Stimulated activated naive CD8-positive, alpha-beta T cell treated with anti-CD3 and anti-CD28 coated beads, Interleukin-15, Interleukin-2, amounts not matched to agents 100 ng/mL and 50 ng/mL, for 24 hours (primary cell): ENCODE measurements around the gene ARHGEF19.
"Not testable (repeated sequence)": the region's sequence is repeated elsewhere in the genome, so short reads cannot be mapped to it uniquely, and the experiment has no call there.

Experiments used
- H3K27ac Mint-ChIP-seq: one replicate; pipeline ENCODE4 v1.8.0; 2021; ENCODE audit warnings: mild to moderate bottlenecking, mixed read lengths
- H3K27me3 Mint-ChIP-seq: one replicate; pipeline ENCODE4 v1.8.0; 2021; ENCODE audit warnings: mixed read lengths
- H3K36me3 Mint-ChIP-seq: one replicate; pipeline ENCODE4 v1.8.0; 2021; ENCODE audit warnings: low read depth, mixed read lengths
- H3K4me1 Mint-ChIP-seq: one replicate; pipeline ENCODE4 v1.8.0; 2021; ENCODE audit warnings: low read depth, mixed read lengths
- H3K4me3 Mint-ChIP-seq: one replicate; pipeline ENCODE4 v1.8.0; 2021; ENCODE audit warnings: mild to moderate bottlenecking, mixed read lengths
- H3K9me3 Mint-ChIP-seq: one replicate; pipeline ENCODE4 v1.8.0; 2021; ENCODE audit warnings: mixed read lengths

The ARHGEF19 gene

GRCh38 chr1:16212251-16212961, at the start of gene ARHGEF19:
ARHGEF19 (minus strand) TSS chr1:16212652; CDS start chr1:16209054, 3,598 bp downstream.
- Mint-ChIP-seq H3K36me3 (no peaks in the 10 kb centered on the region), H3K27ac (no peak within 1 kb of the TSS), H3K4me1 (peaks cover 15% of the 10 kb centered on the region), H3K4me3 (no peak within 1 kb of the TSS), H3K9me3 (no peaks in the 10 kb centered on the region), H3K27me3 (peaks cover 2% of the 10 kb centered on the region)

GRCh38 chr1:16262067-16262466, 49.6 kb upstream of the ARHGEF19 start:
- Mint-ChIP-seq H3K27ac (no peak overlapping the region), H3K36me3 (no peaks in the 10 kb centered on the region), H3K4me3 (no peak overlapping the region), H3K9me3 (no peaks in the 10 kb centered on the region), H3K27me3 (no peaks in the 10 kb centered on the region), H3K4me1 (peaks cover 7% of the 10 kb centered on the region)

GRCh38 chr1:16260814-16261213, 48.4 kb upstream of the ARHGEF19 start:
- no peaks in the 10 kb centered on the region for H3K9me3 Mint-ChIP-seq
- H3K27me3 Mint-ChIP-seq: no peaks in the 10 kb centered on the region
- H3K27ac Mint-ChIP-seq: no peak overlapping the region
- H3K4me1 Mint-ChIP-seq: no peaks in the 10 kb centered on the region
- peaks cover 3% of the 10 kb centered on the region for H3K36me3 Mint-ChIP-seq
- no peak overlapping the region for H3K4me3 Mint-ChIP-seq

- Mint-ChIP-seq H3K27me3 (no peaks in the 10 kb centered on the region), H3K4me3 (no peak overlapping the region), H3K27ac (no peak overlapping the region), H3K36me3 (peaks cover 7% of the 10 kb centered on the region), H3K4me1 (no peaks in the 10 kb centered on the region), H3K9me3 (no peaks in the 10 kb centered on the region)
Observed at GRCh38 chr1:16258591-16259135, 46.2 kb upstream of the ARHGEF19 start.

GRCh38 chr1:16257968-16258367, 45.5 kb upstream of the ARHGEF19 start:
- H3K27ac Mint-ChIP-seq: no peak overlapping the region
- no peaks in the 10 kb centered on the region for H3K27me3 Mint-ChIP-seq
- no peaks in the 10 kb centered on the region for H3K9me3 Mint-ChIP-seq
- no peaks in the 10 kb centered on the region for H3K4me1 Mint-ChIP-seq
- H3K36me3 Mint-ChIP-seq: peaks cover 7% of the 10 kb centered on the region
- no peak overlapping the region for H3K4me3 Mint-ChIP-seq

GRCh38 chr1:16257556-16257955, 45.1 kb upstream of the ARHGEF19 start:
- not testable (repeated sequence) for H3K4me3 Mint-ChIP-seq, H3K9me3 Mint-ChIP-seq, H3K27me3 Mint-ChIP-seq, H3K36me3 Mint-ChIP-seq, H3K4me1 Mint-ChIP-seq
- H3K27ac Mint-ChIP-seq: peak overlapping the region; percentile 24

- Mint-ChIP-seq H3K9me3 (no peaks in the 10 kb centered on the region), H3K4me3 (no peak overlapping the region), H3K36me3 (peaks cover 7% of the 10 kb centered on the region), H3K4me1 (no peaks in the 10 kb centered on the region), H3K27ac (no peak overlapping the region), H3K27me3 (no peaks in the 10 kb centered on the region)
Observed at GRCh38 chr1:16256478-16256877, 44.0 kb upstream of the ARHGEF19 start.

GRCh38 chr1:16254263-16254928, 41.9 kb upstream of the ARHGEF19 start:
- H3K4me3 Mint-ChIP-seq: no peak overlapping the region
- H3K27ac Mint-ChIP-seq: peak overlapping the region; percentile 58
- no peaks in the 10 kb centered on the region for H3K27me3 Mint-ChIP-seq
- peaks cover 9% of the 10 kb centered on the region for H3K4me1 Mint-ChIP-seq
- H3K36me3 Mint-ChIP-seq: peaks cover 19% of the 10 kb centered on the region
- no peaks in the 10 kb centered on the region for H3K9me3 Mint-ChIP-seq

GRCh38 chr1:16253332-16253922, 41.0 kb upstream of the ARHGEF19 start:
- no peak overlapping the region for H3K4me3 Mint-ChIP-seq
- no peaks in the 10 kb centered on the region for H3K9me3 Mint-ChIP-seq
- no peaks in the 10 kb centered on the region for H3K27me3 Mint-ChIP-seq
- H3K27ac Mint-ChIP-seq: no peak overlapping the region
- H3K36me3 Mint-ChIP-seq: peaks cover 23% of the 10 kb centered on the region
- peaks cover 18% of the 10 kb centered on the region for H3K4me1 Mint-ChIP-seq

GRCh38 chr1:16252912-16253311, 40.5 kb upstream of the ARHGEF19 start:
- Mint-ChIP-seq H3K4me1 (peaks cover 19% of the 10 kb centered on the region), H3K27ac (no peak overlapping the region), H3K9me3 (no peaks in the 10 kb centered on the region), H3K4me3 (no peak overlapping the region), H3K36me3 (peaks cover 25% of the 10 kb centered on the region), H3K27me3 (no peaks in the 10 kb centered on the region)

GRCh38 chr1:16251381-16251780, 38.9 kb upstream of the ARHGEF19 start:
- Mint-ChIP-seq H3K36me3 (peaks cover 30% of the 10 kb centered on the region), H3K4me3 (no peak overlapping the region), H3K4me1 (peaks cover 19% of the 10 kb centered on the region), H3K27ac (no peak overlapping the region), H3K9me3 (no peaks in the 10 kb centered on the region), H3K27me3 (no peaks in the 10 kb centered on the region)

GRCh38 chr1:16250524-16251251, 38.2 kb upstream of the ARHGEF19 start:
- Mint-ChIP-seq H3K27ac (no peak overlapping the region), H3K27me3 (no peaks in the 10 kb centered on the region), H3K4me1 (peaks cover 19% of the 10 kb centered on the region), H3K4me3 (no peak overlapping the region), H3K9me3 (no peaks in the 10 kb centered on the region), H3K36me3 (peaks cover 26% of the 10 kb centered on the region)

GRCh38 chr1:16249596-16250241, 37.3 kb upstream of the ARHGEF19 start:
- Mint-ChIP-seq H3K9me3 (no peaks in the 10 kb centered on the region), H3K4me3 (no peak overlapping the region), H3K27me3 (no peaks in the 10 kb centered on the region), H3K27ac (peak overlapping the region; percentile 78), H3K4me1 (peaks cover 19% of the 10 kb centered on the region), H3K36me3 (peaks cover 22% of the 10 kb centered on the region)
